IMR-90 (cell line): ENCODE data around the gene CIAO3. TPM values are rescaled to one million over a fixed set of nuclear protein-coding genes. Genes with fewer than 3 reads are reported as not detected.

ENCODE experiments used
- ATAC-seq: fragments of 200-7000 bp; cut with Tn5 transposase; 2 replicates; pipeline ENCODE4 v1.9.1; 2020; ENCODE audit warnings: low read depth, mild to moderate bottlenecking, moderate library complexity
- BruUV-seq: library from RNA; stranded (reverse); fragments of 400-500 nt; replicated peaks from 2 replicates; lab custom pipeline; 2021; lab: Mats Ljungman, UMichigan
- CTCF ChIA-PET: fragments of 300-600 bp; formaldehyde crosslinking; extraction: SDS; loops from one replicate; lab custom pipeline; 2021; ENCODE audit warnings: antibody characterized with exemption; lab: Yijun Ruan, JAX
- POLR2A ChIA-PET: fragments of 300-600 bp; sonication (Branson Sonifier 250); formaldehyde crosslinking; loops from one replicate; lab custom pipeline; 2022; ENCODE audit warnings: antibody characterized with exemption; ENCODE audit not compliant: unreplicated experiment; lab: Charles Lee
- DNase-seq: peaks from one replicate; pipeline ENCODE4 v3.0.0; 2013
- H2AFZ ChIP-seq: replicated peaks from 2 replicates; pipeline ENCODE3; 2013; ENCODE audit warnings: low read length, mild to moderate bottlenecking; ENCODE audit not compliant: poor library complexity
- H2AK5ac ChIP-seq: 2 replicates; pipeline ENCODE4 v1.6.1; 2013; ENCODE audit warnings: low read depth, low read length, inconsistent platforms
- H2AK9ac ChIP-seq: replicated peaks from 2 replicates; pipeline ENCODE3; 2013; ENCODE audit warnings: mild to moderate bottlenecking, low read depth, low read length, moderate library complexity; ENCODE audit not compliant: poor library complexity
- H2BK120ac ChIP-seq: 2 replicates; pipeline ENCODE4 v1.6.1; 2013; ENCODE audit warnings: low read depth, low read length, inconsistent platforms
- H2BK15ac ChIP-seq: 3 replicates; pipeline ENCODE4 v1.6.1; 2013; ENCODE audit warnings: low read depth, low read length, inconsistent platforms
- H2BK20ac ChIP-seq: 2 replicates; pipeline ENCODE4 v1.6.1; 2013; ENCODE audit warnings: low read depth, mild to moderate bottlenecking, inconsistent platforms, low read length, moderate library complexity
- H2BK5ac ChIP-seq: 2 replicates; pipeline ENCODE4 v1.6.1; 2013; ENCODE audit warnings: mild to moderate bottlenecking, low read depth, low read length, inconsistent platforms; ENCODE audit not compliant: poor library complexity, severe bottlenecking
- H3K14ac ChIP-seq: replicated peaks from 2 replicates; pipeline ENCODE4 v1.6.1; 2013; ENCODE audit warnings: low read depth, low read length, inconsistent platforms
- H3K18ac ChIP-seq: 2 replicates; pipeline ENCODE4 v1.6.1; 2013; ENCODE audit warnings: low read depth, low read length, control low read depth
- H3K23ac ChIP-seq: 2 replicates; pipeline ENCODE4 v1.6.1; 2013; ENCODE audit warnings: low read depth, low read length, inconsistent platforms
- H3K27ac ChIP-seq: 2 replicates; pipeline ENCODE4 v1.5.1; 2013; ENCODE audit warnings: mild to moderate bottlenecking, control low read depth, low read length; ENCODE audit not compliant: insufficient read depth
- H3K27me3 ChIP-seq: 2 replicates; pipeline ENCODE4 v1.6.1; 2013; ENCODE audit warnings: low read length; ENCODE audit not compliant: control insufficient read depth, insufficient read depth
- H3K36me3 ChIP-seq: 2 replicates; pipeline ENCODE4 v1.6.1; 2013; ENCODE audit warnings: low read length, mixed read lengths; ENCODE audit not compliant: control insufficient read depth, insufficient read depth
- H3K4ac ChIP-seq: 2 replicates; pipeline ENCODE4 v1.6.1; 2013; ENCODE audit warnings: low read depth, low read length, inconsistent platforms
- H3K4me1 ChIP-seq: 2 replicates; pipeline ENCODE4 v1.6.1; 2013; ENCODE audit warnings: low read length, mixed read lengths; ENCODE audit not compliant: control insufficient read depth, insufficient read depth
- H3K4me2 ChIP-seq: 2 replicates; pipeline ENCODE4 v1.6.1; 2013; ENCODE audit warnings: low read depth, mild to moderate bottlenecking, control low read depth, low read length, moderate library complexity
- H3K4me3 ChIP-seq: 2 replicates; pipeline ENCODE4 v1.5.1; 2013; ENCODE audit warnings: low read depth, mild to moderate bottlenecking, control low read depth, low read length, moderate library complexity; ENCODE audit not compliant: insufficient read depth
- H3K56ac ChIP-seq: 2 replicates; pipeline ENCODE4 v1.6.1; 2013; ENCODE audit warnings: low read length, inconsistent platforms; ENCODE audit not compliant: insufficient read depth; ENCODE audit errors: extremely low read depth
- H3K79me1 ChIP-seq, 2 experiments: 2 replicates each; pipeline ENCODE4 v1.6.1; 2013; ENCODE audit warnings: low read length in 2 of 2, inconsistent platforms in 1 of 2, low read depth in 1 of 2
- H3K9ac ChIP-seq: 2 replicates; pipeline ENCODE4 v1.6.1; 2013; ENCODE audit warnings: low read depth, low read length, control low read depth
- H3K9me1 ChIP-seq: 2 replicates; pipeline ENCODE4 v1.6.1; 2013; ENCODE audit warnings: low read length, inconsistent platforms; ENCODE audit not compliant: insufficient read depth
- H3K9me3 ChIP-seq: 2 replicates; pipeline ENCODE4 v1.6.1; 2013; ENCODE audit warnings: low read length; ENCODE audit not compliant: control insufficient read depth, insufficient read depth
- H4K20me1 ChIP-seq: 2 replicates; pipeline ENCODE4 v1.6.1; 2013; ENCODE audit warnings: low read length, inconsistent platforms; ENCODE audit not compliant: insufficient read depth
- H4K5ac ChIP-seq: 2 replicates; pipeline ENCODE4 v1.6.1; 2013; ENCODE audit warnings: mild to moderate bottlenecking, low read depth, low read length, control low read depth
- H4K8ac ChIP-seq, 2 experiments: 2 replicates each; pipeline ENCODE4 v1.6.1; 2013; ENCODE audit warnings: low read depth in 2 of 2, low read length in 2 of 2, control low read depth in 1 of 2, inconsistent platforms in 1 of 2
- H4K91ac ChIP-seq: 2 replicates; pipeline ENCODE4 v1.6.1; 2013; ENCODE audit warnings: low read depth, low read length, inconsistent platforms; ENCODE audit not compliant: insufficient read depth
- CEBPB ChIP-seq: IDR thresholded peaks from 2 replicates; pipeline ENCODE4 v1.6.1; 2012; ENCODE audit warnings: low read depth, low read length, improper control_type of control experiment
- MXI1 ChIP-seq: IDR thresholded peaks from 2 replicates; pipeline ENCODE4 v1.6.1; 2012; ENCODE audit warnings: low read depth, mild to moderate bottlenecking, low read length, moderate library complexity, borderline replicate concordance
- RFX5 ChIP-seq: IDR thresholded peaks from 2 replicates; pipeline ENCODE4 v1.8.0; 2012; ENCODE audit warnings: low read depth, mild to moderate bottlenecking, low read length, moderate library complexity
- WGBS, 2 experiments: methylation state at CpG; one replicate each; pipeline versions ENCODE4 v1.1.5 to v1.1.7; 2013; ENCODE audit warnings: missing lambda C conversion rate in 2 of 2; ENCODE audit not compliant: insufficient read length in 1 of 2; ENCODE audit errors: extremely low coverage in 2 of 2; 5-methylcytosine and 5-hydroxymethylcytosine counted together
- dilution Hi-C: fragments of 300-500 bp; cut with HindIII; formaldehyde crosslinking; loops from one replicate; pipeline ENCODE4 v1.14.3; 2018; ENCODE audit warnings: low sequenced_read_pairs; ENCODE audit not compliant: unreplicated experiment
- in situ Hi-C: fragments of 300-500 bp; cut with MboI; formaldehyde crosslinking; loops from 3 replicates; pipeline ENCODE4 v1.14.3; 2019; ENCODE audit warnings: low sequenced_read_pairs, inconsistent platforms, mixed read lengths
- intact Hi-C: fragments of 100-400 bp; cut with micrococcal nuclease; formaldehyde crosslinking; loops from 2 replicates; pipeline ENCODE4 v1.10.0; 2022
- polyA plus RNA-seq, 3 experiments: library from polyadenylated mRNA; depleted of rRNA; stranded (reverse); fragments of >200 nt; gene quantifications; 2 replicates each; pipeline ENCODE4 v1.2.3, GENCODE V29; 2012; ENCODE audit warnings: low replicate concordance in 1 of 3
- total RNA-seq: library from RNA; depleted of rRNA; stranded (reverse); fragments of >200 nt; gene quantifications from 2 replicates; pipeline ENCODE4 v1.2.3, GENCODE V29; 2012

Gene CIAO3
- total and polyA plus RNA-seq, 2 of the 4 experiments (the other 2 are of a cell fraction), result 17.0 to 20.2 TPM

GRCh38 chr16:781346-782010 is 40.7 kb upstream of the CIAO3 start:
- ATAC-seq (no peak; the same call in 1 of the 2 replicates), DNase-seq (no peak)
- no peak overlapping the region for H3K4ac ChIP-seq
- H3K9me1 ChIP-seq, result no peaks in the 10 kb centered on the region
- H2AFZ ChIP-seq, result no peak overlapping the region
- no peak overlapping the region for H3K4me3 ChIP-seq
- TF ChIP-seq RFX5 (no peak), CEBPB (no peak), MXI1 (no peak)
- H3K79me1 ChIP-seq, result peaks cover 0 to 10% of the 10 kb centered on the region in 2 experiments; a peak in 1 of 4 replicates
- no peak overlapping the region for H2BK15ac ChIP-seq
- H3K56ac ChIP-seq, result no peak overlapping the region
- BruUV-seq, result no TSS peak
- peaks cover 5% of the 10 kb centered on the region; the same call in 1 of the 2 replicates for H3K4me1 ChIP-seq
- no peak overlapping the region for H3K23ac ChIP-seq
- H2AK9ac ChIP-seq, result no peak overlapping the region
- peaks cover 9% of the 10 kb centered on the region; the same call in 1 of the 2 replicates for H3K27me3 ChIP-seq
- peaks cover 7% of the 10 kb centered on the region; the same call in 1 of the 2 replicates for H3K36me3 ChIP-seq
- dilution Hi-C loops, result no loop called here
- H2BK5ac ChIP-seq, result no peak overlapping the region
- H3K18ac ChIP-seq, result no peak overlapping the region
- in situ Hi-C loops, result no loop called here
- H3K14ac ChIP-seq, result no peak overlapping the region
- H4K20me1 ChIP-seq, result peaks cover 11% of the 10 kb centered on the region; the same call in 1 of the 2 replicates
- no peak overlapping the region for H2BK20ac ChIP-seq
- H3K27ac ChIP-seq, result no peak overlapping the region
- POLR2A ChIA-PET, result no interaction called here
- H3K4me2 ChIP-seq, result no peak overlapping the region
- 60% methylated on average over 1 of the region's 19 CpGs; no CpG with 5 or more reads in 1 of the 2 experiments for WGBS, 2 experiments
- H4K8ac ChIP-seq, result no peak overlapping the region
- CTCF ChIA-PET, result no interaction called here
- intact Hi-C loops, result no loop called here
- no peaks in the 10 kb centered on the region for H3K9me3 ChIP-seq
- H2BK120ac ChIP-seq, result no peak overlapping the region
- H2AK5ac ChIP-seq, result no peak overlapping the region
- H4K5ac ChIP-seq, result no peak overlapping the region
- H4K91ac ChIP-seq, result no peak overlapping the region
- no peak overlapping the region for H3K9ac ChIP-seq
